Coronary artery (tissue), 2 donors: ENCODE results near the gene CD177.
"Not testable (repeated sequence)": the region's sequence is repeated elsewhere in the genome, so short reads cannot be mapped to it uniquely, and the experiment has no call there.

Experiments
- DNase-seq: peaks from one replicate; pipeline ENCODE4 v3.0.0-alpha.2; 2017; ENCODE audit warnings: low spot score
- H3K27ac ChIP-seq, 2 donors: fragments of 200-600 bp; sonication (generic); one replicate each; pipeline ENCODE4 v1.5.1; 2016 to 2019
- H3K4me3 ChIP-seq: fragments of 200-600 bp; sonication (generic); 2 replicates; pipeline ENCODE4 v1.5.1; 2016; ENCODE audit warnings: mild to moderate bottlenecking, moderate library complexity
- TF ChIP-seq, protein P1 (sequence below): fragments of 200-600 bp; sonication (generic); IDR thresholded peaks from one replicate; pipeline ENCODE4 v1.5.1; 2019; ENCODE audit warnings: antibody characterized with exemption

The CD177 gene

GRCh38 chr19:43372462-43372861 lies 19.0 kb downstream of the CD177 start:
- TF ChIP-seq, protein P1, sequence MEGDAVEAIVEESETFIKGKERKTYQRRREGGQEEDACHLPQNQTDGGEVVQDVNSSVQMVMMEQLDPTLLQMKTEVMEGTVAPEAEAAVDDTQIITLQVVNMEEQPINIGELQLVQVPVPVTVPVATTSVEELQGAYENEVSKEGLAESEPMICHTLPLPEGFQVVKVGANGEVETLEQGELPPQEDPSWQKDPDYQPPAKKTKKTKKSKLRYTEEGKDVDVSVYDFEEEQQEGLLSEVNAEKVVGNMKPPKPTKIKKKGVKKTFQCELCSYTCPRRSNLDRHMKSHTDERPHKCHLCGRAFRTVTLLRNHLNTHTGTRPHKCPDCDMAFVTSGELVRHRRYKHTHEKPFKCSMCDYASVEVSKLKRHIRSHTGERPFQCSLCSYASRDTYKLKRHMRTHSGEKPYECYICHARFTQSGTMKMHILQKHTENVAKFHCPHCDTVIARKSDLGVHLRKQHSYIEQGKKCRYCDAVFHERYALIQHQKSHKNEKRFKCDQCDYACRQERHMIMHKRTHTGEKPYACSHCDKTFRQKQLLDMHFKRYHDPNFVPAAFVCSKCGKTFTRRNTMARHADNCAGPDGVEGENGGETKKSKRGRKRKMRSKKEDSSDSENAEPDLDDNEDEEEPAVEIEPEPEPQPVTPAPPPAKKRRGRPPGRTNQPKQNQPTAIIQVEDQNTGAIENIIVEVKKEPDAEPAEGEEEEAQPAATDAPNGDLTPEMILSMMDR, result no peak
- DNase-seq, result no peak
- H3K27ac ChIP-seq, result no peak overlapping the region
- no peak overlapping the region for H3K4me3 ChIP-seq

DNA sequence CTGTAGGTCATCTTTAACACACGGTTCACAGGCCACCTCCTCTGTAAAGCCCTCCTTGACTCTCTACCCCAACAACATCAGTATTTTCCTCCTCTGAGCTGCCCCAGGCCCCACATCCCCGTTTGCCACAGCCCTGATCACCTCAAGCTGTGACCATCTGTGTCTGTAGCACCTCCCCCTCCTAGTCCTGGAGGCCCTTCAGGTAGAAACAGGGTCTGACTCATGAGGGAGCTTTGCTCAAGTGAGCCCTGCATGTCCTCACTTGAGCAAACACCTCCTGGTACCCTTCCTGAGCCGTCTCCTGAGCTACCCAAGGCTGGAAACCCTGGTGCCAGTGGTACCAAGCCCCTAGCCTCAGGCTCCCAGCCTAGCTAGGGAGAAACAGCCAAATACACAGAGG lies 24.1 kb downstream of the CD177 start:
- DNase-seq, H3K27ac ChIP-seq, H3K4me3 ChIP-seq: not testable (repeated sequence)

DNA sequence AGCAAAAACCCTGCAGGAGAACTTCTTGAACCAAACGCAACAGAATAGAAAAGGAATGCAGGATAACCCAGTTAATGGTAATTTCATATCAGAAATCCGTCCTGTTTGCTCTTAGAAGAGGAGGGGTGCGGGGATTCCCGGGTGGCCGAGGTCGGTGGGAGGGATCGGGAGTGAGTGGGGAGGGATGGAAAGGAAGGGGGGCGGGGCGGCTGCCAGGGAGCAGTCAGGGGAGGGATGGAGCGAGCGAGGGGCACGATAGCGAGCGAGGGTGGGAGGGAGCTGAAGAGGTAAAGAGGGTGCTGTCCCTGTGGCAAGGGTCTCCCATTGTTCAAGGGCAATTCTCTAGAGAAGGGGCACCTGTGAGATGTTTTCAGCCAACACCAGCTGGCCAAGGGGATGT lies 26.5 kb downstream of the CD177 start:
- no peak for DNase-seq
- H3K27ac ChIP-seq, result no peak overlapping the region
- TF ChIP-seq, protein P1, result no peak
- no peak overlapping the region for H3K4me3 ChIP-seq

DNA sequence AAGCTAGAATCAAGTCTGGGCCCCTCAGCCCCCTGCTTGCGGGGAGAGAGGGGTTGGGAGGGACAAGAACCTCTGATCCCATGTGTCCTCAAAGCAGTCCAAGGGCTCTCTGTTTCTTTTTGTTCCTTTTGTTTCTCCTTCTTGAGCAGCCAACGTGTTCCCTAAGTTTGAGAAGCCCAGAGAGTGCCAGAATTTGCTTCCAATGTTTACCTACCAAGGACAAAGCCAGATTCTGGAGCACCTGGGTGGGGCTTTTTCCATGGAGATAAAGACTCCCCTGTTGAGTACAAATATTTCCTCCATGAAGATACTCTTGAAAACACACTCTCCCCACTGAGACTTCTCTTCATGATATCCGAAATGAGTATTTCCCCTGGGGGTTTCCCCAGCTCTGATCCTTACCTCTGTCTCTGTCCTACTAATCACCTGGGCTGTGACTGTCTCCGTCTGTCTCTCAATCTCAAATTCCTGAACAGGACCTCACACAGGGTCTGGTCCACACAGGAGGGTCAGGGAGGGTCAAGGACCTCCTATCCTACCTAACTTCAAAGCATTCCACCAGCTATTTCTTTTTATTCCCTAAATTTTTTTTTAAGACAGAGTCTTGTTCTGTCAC lies 27.4 kb downstream of the CD177 start:
- TF ChIP-seq, protein P1, result no peak
- no peak for DNase-seq
- H3K4me3 ChIP-seq, result no peak overlapping the region
- H3K27ac ChIP-seq, result no peak overlapping the region

DNA sequence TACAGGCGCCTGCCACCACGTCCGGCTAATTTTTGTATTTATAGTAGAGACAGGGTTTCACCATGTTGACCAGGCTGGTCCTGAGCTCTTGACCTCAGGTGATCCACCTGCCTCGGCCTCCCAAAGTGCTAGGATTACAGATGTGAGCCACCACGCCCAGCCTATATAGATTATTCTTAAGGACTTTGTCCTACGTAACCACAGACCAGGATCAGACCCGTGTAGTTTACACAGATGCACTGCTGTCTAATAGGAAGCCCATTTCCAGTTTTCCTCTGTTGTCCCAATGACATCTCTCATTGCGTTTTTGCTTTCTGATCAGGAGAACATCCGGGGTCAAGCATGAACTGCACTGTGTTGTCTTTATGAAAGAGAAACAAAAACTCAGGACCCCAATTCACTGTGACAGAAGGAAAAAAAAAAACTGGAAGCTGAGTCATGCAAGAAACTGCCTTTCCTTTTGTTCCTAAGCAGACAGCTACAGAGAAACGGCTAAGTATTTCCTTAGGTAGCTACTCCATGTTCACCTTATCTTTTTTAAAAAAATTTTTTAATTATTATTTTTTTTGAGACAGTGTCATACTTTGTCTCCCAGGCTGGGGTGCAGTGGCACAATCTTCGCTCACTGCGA lies 29.2 kb downstream of the CD177 start:
- H3K27ac ChIP-seq, DNase-seq, H3K4me3 ChIP-seq: not testable (repeated sequence)

- H3K27ac ChIP-seq, H3K4me3 ChIP-seq, DNase-seq: not testable (repeated sequence)
Observed at GRCh38 chr19:43383254-43383653, 29.8 kb downstream of the CD177 start.

- H3K4me3 ChIP-seq, DNase-seq, H3K27ac ChIP-seq: not testable (repeated sequence)
Observed at GRCh38 chr19:43383759-43384158, 30.3 kb downstream of the CD177 start.

GRCh38 chr19:43390903-43391551 lies 37.5 kb downstream of the CD177 start:
- not testable (repeated sequence) for DNase-seq, H3K27ac ChIP-seq, H3K4me3 ChIP-seq

DNA sequence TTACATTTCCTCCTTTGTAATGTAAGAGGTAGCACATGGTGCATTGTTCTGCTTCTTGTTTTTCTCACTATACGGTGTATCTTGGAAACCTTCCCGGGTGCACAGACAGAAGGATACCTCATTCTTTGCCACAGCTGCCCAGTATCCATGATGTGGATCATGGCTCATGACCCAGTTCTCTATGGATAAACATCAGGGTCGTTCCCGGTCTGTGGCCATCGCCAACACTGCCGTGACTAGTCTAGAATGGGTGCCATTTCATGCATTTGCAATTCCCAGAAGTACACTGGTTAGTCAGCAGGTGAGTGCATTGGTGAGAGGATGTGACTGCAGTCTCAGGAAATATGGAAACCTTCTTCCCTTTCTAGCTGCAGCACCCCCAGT lies 38.1 kb downstream of the CD177 start:
- not testable (repeated sequence) for DNase-seq, H3K27ac ChIP-seq, H3K4me3 ChIP-seq

- not testable (repeated sequence) for DNase-seq, H3K27ac ChIP-seq, H3K4me3 ChIP-seq
Observed at GRCh38 chr19:43393501-43393900, 40.0 kb downstream of the CD177 start.

GRCh38 chr19:43395561-43395960 lies 42.1 kb downstream of the CD177 start:
- Histone ChIP-seq H3K27ac (no peak overlapping the region), H3K4me3 (no peak overlapping the region)
- no peak for DNase-seq
- TF ChIP-seq, protein P1, result no peak
